ENCODE results near the gene PRR36.

Gene PRR36

GRCh38 chr19:7869910-7870511 lies 4.2 kb downstream of the PRR36 start:
- H3K4me3 ChIP-seq (ENCODE audit: low read depth, low read length) = peak overlapping the region; percentile 69
- TF ChIP-seq, protein P1, sequence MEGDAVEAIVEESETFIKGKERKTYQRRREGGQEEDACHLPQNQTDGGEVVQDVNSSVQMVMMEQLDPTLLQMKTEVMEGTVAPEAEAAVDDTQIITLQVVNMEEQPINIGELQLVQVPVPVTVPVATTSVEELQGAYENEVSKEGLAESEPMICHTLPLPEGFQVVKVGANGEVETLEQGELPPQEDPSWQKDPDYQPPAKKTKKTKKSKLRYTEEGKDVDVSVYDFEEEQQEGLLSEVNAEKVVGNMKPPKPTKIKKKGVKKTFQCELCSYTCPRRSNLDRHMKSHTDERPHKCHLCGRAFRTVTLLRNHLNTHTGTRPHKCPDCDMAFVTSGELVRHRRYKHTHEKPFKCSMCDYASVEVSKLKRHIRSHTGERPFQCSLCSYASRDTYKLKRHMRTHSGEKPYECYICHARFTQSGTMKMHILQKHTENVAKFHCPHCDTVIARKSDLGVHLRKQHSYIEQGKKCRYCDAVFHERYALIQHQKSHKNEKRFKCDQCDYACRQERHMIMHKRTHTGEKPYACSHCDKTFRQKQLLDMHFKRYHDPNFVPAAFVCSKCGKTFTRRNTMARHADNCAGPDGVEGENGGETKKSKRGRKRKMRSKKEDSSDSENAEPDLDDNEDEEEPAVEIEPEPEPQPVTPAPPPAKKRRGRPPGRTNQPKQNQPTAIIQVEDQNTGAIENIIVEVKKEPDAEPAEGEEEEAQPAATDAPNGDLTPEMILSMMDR (IDR thresholded peaks at IDR 0.05; ENCODE audit: insufficient read depth, low read depth, low read length, missing control alignments) = no peak
- DNase-seq (ENCODE audit: low read depth) = peak; percentile 77

DNA sequence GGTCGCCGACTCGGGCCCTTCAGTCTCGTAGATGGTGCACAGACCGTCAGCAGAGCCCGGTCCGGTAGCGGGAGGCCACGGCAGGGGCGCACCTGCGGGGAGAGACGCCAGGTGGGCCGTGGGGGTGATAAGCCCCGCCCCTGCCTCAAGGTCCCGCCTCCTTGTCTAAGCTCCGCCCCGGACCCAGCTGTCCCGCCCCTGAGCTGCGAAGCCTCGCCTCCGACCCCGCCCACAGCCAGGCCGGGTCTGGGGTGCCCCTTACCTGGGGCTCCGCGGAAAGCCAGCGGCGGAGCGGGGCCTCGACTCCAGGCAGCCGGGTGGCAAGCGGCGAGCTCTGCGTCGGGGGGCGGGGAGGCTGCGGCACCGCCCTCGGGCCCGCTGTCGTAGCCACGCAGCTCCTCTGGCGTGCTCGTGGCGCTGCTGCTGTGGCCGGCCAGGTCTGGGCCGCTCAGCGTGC lies 4.7 kb downstream of the PRR36 start:
- peak; percentile 87 for DNase-seq (ENCODE audit: low read depth)
- TF ChIP-seq, protein P1 (IDR thresholded peaks at IDR 0.05; ENCODE audit: insufficient read depth, low read depth, low read length, missing control alignments) = no peak
- peak overlapping the region; percentile 69 for H3K4me3 ChIP-seq (ENCODE audit: low read depth, low read length)

DNA sequence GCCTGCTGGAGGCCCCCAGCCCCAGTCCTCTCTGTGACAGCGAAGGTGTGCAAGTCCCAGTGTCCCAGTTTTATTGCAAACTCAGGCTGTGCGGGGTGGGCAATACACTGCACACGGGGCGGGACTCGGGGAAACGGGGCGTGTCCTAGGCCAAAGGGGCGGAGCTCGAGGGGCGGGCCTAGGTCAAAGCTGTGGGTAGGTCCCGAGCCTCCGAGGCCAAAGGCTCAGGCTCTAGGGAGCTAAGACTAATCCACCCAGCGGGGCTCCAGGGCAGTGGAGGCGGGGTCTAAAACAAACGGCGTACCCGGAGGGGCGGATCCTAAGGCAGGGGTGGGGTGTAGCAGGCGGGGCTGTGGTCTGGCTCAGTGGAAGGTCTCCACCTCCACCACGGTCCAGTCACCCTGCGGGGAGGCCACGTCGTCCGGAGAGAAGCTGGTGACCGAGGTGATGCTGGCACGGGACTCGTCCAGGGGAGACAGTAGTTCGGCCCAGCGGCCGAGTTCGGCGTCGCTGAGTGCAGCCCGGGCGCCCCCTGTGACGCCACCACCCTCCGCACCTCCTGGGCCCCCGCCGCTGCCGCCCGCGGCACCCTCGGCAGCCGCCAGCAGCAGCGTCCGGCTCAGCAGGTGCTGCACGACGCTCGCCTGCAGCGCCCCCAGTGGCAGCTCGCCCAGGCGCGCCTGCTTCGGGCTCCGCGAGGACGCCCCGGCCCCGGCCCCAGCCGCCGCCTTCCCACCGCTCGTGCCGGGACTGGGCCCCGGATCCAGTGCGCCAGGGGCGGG lies 5.3 kb downstream of the PRR36 start:
- peak; percentile 93 for DNase-seq (ENCODE audit: low read depth)

DNA sequence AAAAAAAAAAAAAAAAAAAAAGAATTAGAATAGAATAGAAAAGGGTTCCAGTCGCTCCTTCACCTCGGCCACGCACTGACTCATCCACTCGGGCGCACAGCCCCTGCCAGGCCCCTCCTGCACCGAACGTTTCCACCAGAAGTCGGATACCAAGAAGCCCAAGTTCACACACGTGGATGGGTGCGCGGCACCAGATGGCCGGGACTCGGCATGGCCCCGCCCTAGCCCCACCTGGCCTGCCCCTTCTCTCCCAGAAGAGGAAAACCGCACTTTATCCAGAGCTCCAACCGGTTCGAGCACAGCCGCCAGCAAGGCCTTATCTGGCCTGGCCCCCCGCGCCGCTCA lies 5.9 kb downstream of the PRR36 start:
- peak overlapping the region; percentile 69; the same call in 1 of the 2 replicates for H3K4me3 ChIP-seq (ENCODE audit: low read depth, low read length)
- no peak for DNase-seq (ENCODE audit: low read depth)
- TF ChIP-seq, protein P1 (IDR thresholded peaks at IDR 0.05; ENCODE audit: insufficient read depth, low read depth, low read length, missing control alignments) = no peak

More for the DNA sequence above, 5.3 kb downstream of the PRR36 start:
- peak overlapping the region; percentile 69 for H3K4me3 ChIP-seq (ENCODE audit: low read depth, low read length)
- TF ChIP-seq, protein P1 (IDR thresholded peaks at IDR 0.05; ENCODE audit: insufficient read depth, low read depth, low read length, missing control alignments) = peak; percentile 82

GRCh38 chr19:7867092-7867844 lies 6.9 kb downstream of the PRR36 start:
- DNase-seq (ENCODE audit: low read depth) = no peak
- H3K4me3 ChIP-seq (ENCODE audit: low read depth, low read length) = no peak overlapping the region
- TF ChIP-seq, protein P1 (IDR thresholded peaks at IDR 0.05; ENCODE audit: insufficient read depth, low read depth, low read length, missing control alignments) = no peak

DNA sequence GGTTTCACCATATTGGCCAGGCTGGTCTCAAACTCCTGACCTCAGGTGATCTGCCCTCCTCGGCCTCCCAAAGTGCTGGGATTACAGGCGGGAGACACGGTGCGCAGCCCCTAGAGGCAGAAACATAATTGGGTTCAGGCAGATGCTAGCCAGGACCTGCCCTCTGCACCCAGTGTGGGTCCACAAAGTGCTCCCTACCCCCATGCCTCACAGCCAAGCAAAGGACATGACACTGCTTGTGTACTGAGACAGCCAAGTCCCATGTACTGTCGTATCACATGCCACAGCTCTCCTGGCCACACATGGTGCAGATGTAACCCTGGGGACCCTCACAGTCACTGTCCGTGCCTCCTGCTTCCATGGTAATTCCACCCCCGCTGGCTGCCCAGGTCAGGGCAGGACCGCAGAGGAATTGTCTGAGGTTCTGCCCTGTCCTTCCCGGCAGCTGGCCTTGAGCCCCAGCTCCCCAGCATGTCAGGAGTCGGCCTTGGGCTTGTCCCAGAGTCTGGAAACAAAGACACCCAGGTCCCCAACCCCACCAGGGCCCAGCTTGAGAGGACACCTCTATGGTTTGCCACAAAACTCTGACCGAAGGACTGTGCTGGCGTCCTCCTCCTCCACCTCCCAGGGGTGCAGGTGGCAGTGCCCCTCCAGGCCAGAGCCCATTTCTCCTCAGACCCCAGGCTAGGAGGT lies 7.6 kb downstream of the PRR36 start:
- TF ChIP-seq, protein P1 (IDR thresholded peaks at IDR 0.05; ENCODE audit: insufficient read depth, low read depth, low read length, missing control alignments) = no peak
- DNase-seq (ENCODE audit: low read depth) = no peak

More for the DNA sequence above, 7.6 kb downstream of the PRR36 start:
- H3K4me3 ChIP-seq (ENCODE audit: low read depth, low read length) = no peak overlapping the region

All from GM12865 (cell line).